Keratinocyte (primary cell): ENCODE measurements around the gene ARHGEF16.

Source experiments
- CTCF ChIP-seq, 3 experiments: IDR thresholded peaks in 1 of 3; conservative IDR thresholded peaks in 1 of 3; optimal IDR thresholded peaks in 1 of 3; 2 replicates in 2 of 3; 3 replicates in 1 of 3; pipeline versions ENCODE3 to v1.5.1; 2011; ENCODE audit warnings: low read length in 3 of 3, mild to moderate bottlenecking in 3 of 3, moderate library complexity in 2 of 3, control low read depth in 1 of 3, inconsistent platforms in 1 of 3; ENCODE audit not compliant: insufficient read depth in 2 of 3; ENCODE audit errors: extremely low read depth in 1 of 3
- EZH2 ChIP-seq: IDR thresholded peaks from one replicate; pipeline ENCODE4 v1.6.1; 2012; ENCODE audit warnings: inconsistent platforms, mild to moderate bottlenecking, low read length, moderate library complexity

- TF ChIP-seq CTCF (optimal IDR thresholded peaks at IDR 0.05 in 1 of 3, IDR thresholded peaks at IDR 0.05 in 1 of 3, conservative IDR thresholded peaks at IDR 0.05 in 1 of 3; ENCODE audit: extremely low read depth in 1 of 3, insufficient read depth in 2 of 3, low read length in 3 of 3) (no peak), EZH2 (no peak)
These were observed 28.8 kb upstream of the ARHGEF16 start for GRCh38 chr1:3425486-3426215.
